Activated naive CD4-positive, alpha-beta T cell treated with Interleukin-2 at 50 U/mL for 16 hours (primary cell): ENCODE measurements around the gene WIPI1.
"Not testable (repeated sequence)": the region's sequence is repeated elsewhere in the genome, so short reads cannot be mapped to it uniquely, and the experiment has no call there.

ENCODE experiments used
- DNase-seq: peaks from one replicate; pipeline ENCODE4 v3.0.0-alpha.2; 2020

WIPI1 gene

DNA sequence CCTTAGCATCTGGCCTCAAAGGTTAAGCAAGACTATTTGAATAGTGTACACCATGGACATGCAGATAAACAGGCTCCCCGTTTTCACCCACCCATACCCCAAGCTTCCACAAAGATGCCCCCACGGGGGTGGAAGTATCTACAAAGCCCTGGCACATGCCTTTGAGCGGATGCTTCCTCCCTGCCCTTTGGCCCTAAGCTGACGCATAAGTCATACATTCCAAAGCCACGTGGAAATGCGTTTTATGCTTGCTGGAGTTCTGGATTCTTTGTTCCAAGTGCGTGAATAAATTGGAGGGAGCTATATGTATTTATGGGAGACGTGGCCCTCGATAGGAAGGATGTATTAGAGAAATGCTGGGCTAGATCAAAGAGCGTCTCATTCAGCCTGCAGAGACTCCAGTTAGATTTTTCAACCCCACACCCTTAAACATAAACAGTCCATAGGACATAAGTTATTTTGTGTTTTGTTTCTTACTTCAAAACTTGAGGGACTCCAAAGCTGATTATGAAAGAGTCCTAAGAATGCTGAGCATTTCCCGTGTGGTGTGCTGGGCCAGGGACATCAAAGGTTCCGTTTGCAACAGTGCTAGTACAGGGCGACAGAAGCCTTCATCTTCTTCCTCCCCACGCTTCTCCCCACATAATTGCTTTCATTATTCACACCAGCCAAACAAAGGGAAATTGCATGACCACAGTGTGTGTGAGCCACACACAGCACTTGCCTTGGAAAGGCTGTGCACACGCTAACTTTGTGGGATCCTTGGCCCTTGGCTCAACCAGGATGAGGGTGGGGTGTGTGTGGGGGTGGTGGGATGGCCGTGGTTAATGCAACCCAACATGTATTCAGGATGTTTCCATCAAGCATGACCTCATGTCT lies 73.6 kb downstream of the WIPI1 start:
- peak; percentile 8 for DNase-seq

DNA sequence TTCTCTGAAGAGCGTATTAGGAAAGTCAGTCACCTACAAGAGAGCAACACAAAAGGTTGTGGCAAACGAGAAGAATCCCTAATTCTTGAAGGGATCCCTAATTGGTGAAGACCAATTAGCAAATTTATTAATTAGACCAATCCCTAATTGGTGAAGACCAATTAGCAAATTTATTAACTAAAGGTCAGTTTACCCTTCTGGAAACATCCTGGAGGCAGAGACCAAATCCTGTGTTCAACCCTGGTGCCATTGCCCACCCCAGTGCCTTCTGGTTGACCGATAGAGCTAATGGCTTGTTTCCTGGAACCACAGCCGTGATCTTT lies 74.2 kb downstream of the WIPI1 start:
- DNase-seq = no peak

DNA sequence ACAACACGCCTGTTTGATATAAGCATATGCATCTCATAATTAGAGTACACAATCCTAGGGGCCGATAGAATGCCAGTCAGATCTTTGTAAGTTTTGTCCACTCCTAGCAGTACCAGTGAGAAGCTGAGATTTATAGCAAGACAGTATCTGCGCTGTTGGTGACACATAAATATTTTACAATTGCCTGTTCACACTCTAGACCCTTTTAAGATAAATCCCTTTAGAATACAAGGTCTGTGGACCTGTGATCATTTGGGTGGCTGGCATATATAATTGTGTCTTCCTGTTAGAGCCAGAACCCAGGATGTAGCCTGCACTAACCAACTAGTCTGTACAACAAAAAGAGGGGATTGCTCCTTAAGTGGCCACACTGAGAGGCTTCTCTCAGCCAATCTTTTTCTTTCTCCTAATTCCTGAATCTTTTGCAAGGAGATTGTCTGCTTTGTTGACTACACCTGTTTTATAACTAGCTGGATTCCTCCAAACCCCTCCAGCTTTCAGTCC lies 74.7 kb downstream of the WIPI1 start:
- DNase-seq = no peak

DNA sequence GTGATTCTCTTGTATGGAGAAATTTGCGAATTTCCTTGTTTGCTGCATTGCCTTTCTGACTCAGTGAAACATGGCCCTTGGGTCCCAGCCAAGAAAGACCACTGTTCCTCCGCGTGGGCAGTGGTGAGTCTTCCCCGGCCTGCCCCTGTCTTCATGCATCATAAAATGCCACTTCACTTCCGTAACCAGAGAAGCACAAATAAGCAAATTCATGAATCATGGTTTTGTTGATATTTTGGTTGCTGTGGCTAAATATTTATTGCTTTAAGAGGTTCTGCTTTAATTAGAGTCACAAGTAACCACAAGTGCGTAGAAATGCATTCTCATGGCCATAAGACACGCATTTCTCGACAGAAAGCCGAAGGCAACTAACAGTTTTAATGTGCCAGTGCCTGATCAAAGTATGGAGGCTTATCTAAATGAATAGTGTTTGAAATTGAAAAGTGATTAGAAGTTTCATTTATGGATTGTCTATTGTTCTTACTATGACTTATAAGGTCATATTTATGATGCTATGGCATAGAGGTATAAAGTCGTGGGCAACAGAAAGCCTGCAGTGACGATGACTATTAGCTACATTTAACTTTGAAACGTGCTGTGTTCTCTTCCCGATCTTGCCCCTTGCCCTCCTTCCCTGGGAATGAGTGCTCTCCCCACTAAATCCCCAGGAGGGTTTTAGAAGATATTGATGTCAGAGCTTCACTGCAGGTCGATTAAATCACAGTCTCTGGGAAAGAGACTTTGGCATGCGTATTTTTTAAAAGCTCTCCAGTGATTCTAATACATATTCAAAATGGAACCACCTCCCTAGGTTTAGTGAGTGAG lies 76.0 kb downstream of the WIPI1 start:
- peak; percentile 51 for DNase-seq

- DNase-seq = no peak
Observed at GRCh38 chr17:68379692-68380677, 77.3 kb downstream of the WIPI1 start.

- no peak for DNase-seq
Observed at GRCh38 chr17:68379177-68379510, 78.2 kb downstream of the WIPI1 start.

DNA sequence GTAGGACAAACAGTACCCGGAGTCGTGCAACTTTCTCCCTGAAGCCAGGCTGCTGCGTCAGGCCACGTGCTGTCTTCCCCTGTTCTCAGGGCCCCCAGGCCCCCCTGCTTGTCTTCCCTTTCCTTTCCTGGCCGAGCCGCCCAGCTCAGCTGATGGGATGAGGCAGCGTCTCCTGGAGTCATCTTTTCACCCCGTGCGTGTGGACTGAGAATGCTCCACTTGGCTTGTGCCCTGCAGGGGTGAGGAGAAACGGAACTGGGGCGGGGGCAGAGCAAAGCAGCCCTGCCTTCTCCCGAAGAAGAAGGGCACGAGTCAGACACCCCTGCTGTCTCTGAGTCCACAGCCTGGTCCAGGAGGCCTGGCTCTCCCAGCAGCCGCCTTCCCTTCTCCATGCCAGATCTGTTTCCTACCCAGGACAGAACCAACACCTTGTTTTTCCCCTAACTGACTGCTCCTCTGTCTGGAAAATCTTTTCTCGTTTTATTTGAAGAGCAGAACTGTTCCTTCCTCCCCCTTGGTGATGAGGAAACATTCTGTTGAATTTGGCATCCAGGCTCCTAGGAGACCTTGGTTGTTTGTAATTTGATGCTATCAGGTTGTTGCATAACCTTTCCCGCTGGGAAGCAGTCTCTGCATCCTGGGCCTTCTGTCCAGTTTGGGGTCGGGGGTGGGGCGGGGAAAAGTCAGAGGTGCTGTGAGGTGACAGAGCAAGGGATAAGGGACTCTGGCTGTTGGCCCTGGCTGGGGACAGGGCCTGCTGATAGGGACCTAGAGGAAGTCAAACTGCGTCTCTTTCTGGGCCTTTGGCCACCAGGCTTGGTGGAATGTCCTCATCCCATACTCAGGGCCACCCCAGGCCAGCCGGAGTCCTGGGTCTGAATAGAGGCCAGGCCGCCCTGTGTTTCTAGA lies 78.8 kb downstream of the WIPI1 start:
- DNase-seq = no peak

DNA sequence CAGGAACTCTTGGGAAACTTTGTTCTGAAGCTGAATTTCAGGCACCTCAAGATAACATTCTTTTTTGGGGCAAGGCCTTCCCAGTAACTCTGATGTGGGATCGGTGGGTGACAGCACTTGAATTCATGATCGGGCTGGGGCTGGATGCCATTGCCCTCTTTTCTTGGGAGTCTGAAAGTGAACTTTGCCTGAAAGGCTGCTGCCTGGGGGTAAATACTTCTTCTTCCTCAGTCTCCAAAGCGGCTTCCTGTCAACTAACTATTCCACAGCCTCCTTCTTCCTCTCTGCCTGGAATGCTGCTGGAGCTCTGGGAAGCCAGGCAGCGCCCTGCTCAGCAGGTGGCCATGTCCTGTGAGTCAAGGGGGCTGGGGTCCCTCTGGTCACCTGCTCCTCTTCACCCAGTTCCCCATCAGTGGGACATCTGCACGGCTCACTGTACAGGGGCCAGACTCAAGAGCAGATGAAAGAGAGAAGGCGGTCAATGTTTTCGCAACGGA lies 79.5 kb downstream of the WIPI1 start:
- no peak for DNase-seq

GRCh38 chr17:68376178-68376577 lies 81.1 kb downstream of the WIPI1 start:
- DNase-seq = not testable (repeated sequence)

GRCh38 chr17:68375566-68375965 lies 81.7 kb downstream of the WIPI1 start:
- DNase-seq = no peak
